Right lobe of liver (tissue), 6 donors: ENCODE results near the gene CACNA2D3. TPM values are rescaled to one million over a fixed set of nuclear protein-coding genes. Genes with fewer than 3 reads are reported as not detected.

Source experiments
- ATAC-seq, 4 donors: fragments of 200-7000 bp; cut with Tn5 transposase; one replicate each; pipeline ENCODE4 v1.9.1; 2020; ENCODE audit warnings: mild to moderate bottlenecking in 4 of 4, moderate library complexity in 4 of 4
- DNase-seq, 3 donors: peaks; one replicate each; pipeline ENCODE4 v3.0.0-alpha.2; 2020
- H3K27ac ChIP-seq, 3 donors: fragments of 200-600 bp; one replicate each; pipeline ENCODE4 v1.8.0; 2022
- H3K27me3 ChIP-seq, 2 donors: fragments of 200-600 bp; one replicate each; pipeline ENCODE4 v1.8.0; 2022
- H3K36me3 ChIP-seq, 4 donors: fragments of 200-600 bp; sonication (generic) in 1 of 4; one replicate each; pipeline versions ENCODE4 v1.5.1 to v1.8.0; 2017 to 2022; ENCODE audit warnings: control low read depth in 1 of 4
- H3K4me1 ChIP-seq, 4 donors: fragments of 200-600 bp; sonication (generic) in 1 of 4; one replicate each; pipeline versions ENCODE4 v1.5.1 to v1.8.0; 2017 to 2022; ENCODE audit warnings: control low read depth in 1 of 4
- H3K4me3 ChIP-seq, 3 donors: fragments of 200-600 bp; one replicate each; pipeline ENCODE4 v1.8.0; 2022
- H3K9me3 ChIP-seq, 4 donors: fragments of 200-600 bp; sonication (generic) in 1 of 4; one replicate each; pipeline versions ENCODE4 v1.5.1 to v1.8.0; 2017 to 2022; ENCODE audit warnings: control low read depth in 1 of 4
- POLR2A ChIP-seq: fragments of 450-650 bp; IDR thresholded peaks from one replicate; pipeline ENCODE4 v1.6.1; 2017; ENCODE audit warnings: antibody characterized with exemption, mild to moderate bottlenecking
- WGBS: methylation state at CpG from one replicate; pipeline ENCODE4 v1.1.6; 2018; ENCODE audit warnings: low coverage, low lambda C conversion rate; ENCODE audit not compliant: insufficient coverage; ENCODE audit errors: missing lambda C conversion rate; 5-methylcytosine and 5-hydroxymethylcytosine counted together
- intact Hi-C, 2 donors: fragments of 100-400 bp; cut with DNase I; formaldehyde crosslinking; loops; one replicate each; pipeline versions ENCODE4 v1.11.2 to v1.14.1; 2022
- total RNA-seq, 6 experiments: library from RNA; depleted of rRNA in 2 of 6; stranded (reverse); fragments of >200 nt in 2 of 6; fragmentation: NEBNext Ultra II Directional in 3 of 6; extraction: Animal tissue kit (Norgen Biotek cat#: 25700) in 3 of 6; gene quantifications; one replicate each; pipeline versions ENCODE4 v1.1.0 to v1.2.4, GENCODE V29; 2016 to 2023
- TF ChIP-seq, protein P1 (sequence below), 4 donors: fragments of 200-600 bp in 3 of 4; fragments of 450-650 bp in 1 of 4; IDR thresholded peaks; one replicate each; pipeline versions ENCODE4 v1.5.1 to v1.8.0; 2016 to 2022; ENCODE audit warnings: antibody characterized with exemption in 4 of 4, mild to moderate bottlenecking in 2 of 4
- donor health status: DM: no; HTN: yes; CAD: no.
- donor health status: DM: no; HTN: no; CAD: no.
- donor health status: DM: no; HTN: no; CAD: no.
- donor health status: DM: no; HTN: yes; CAD: no.
- donor health status: DM: no; HTN: yes; CAD: no.

The CACNA2D3 gene
- total RNA-seq, 6 experiments from 2014 or later = 0.28 to 0.87 TPM; not detected in 4

DNA sequence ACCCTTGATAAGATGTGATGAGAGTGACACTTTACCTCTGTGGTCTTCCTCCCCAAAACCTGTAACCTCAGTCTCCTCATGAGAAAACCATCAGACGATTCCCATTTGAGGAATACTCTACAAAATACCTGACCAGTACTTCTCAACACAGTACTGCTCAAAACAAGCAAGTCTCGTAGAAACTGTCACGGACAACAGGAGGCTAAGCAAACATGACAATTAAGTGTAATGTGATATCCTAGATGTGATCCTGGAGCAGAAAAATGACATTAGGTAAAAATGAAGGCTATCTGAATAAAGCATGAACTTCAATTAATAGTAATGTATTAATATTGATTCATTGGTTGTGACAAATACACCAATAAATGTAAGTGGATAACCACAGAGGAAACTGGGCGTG, 113.6 kb downstream of the CACNA2D3 start:
- TF ChIP-seq POLR2A = no peak
- TF ChIP-seq, protein P1, sequence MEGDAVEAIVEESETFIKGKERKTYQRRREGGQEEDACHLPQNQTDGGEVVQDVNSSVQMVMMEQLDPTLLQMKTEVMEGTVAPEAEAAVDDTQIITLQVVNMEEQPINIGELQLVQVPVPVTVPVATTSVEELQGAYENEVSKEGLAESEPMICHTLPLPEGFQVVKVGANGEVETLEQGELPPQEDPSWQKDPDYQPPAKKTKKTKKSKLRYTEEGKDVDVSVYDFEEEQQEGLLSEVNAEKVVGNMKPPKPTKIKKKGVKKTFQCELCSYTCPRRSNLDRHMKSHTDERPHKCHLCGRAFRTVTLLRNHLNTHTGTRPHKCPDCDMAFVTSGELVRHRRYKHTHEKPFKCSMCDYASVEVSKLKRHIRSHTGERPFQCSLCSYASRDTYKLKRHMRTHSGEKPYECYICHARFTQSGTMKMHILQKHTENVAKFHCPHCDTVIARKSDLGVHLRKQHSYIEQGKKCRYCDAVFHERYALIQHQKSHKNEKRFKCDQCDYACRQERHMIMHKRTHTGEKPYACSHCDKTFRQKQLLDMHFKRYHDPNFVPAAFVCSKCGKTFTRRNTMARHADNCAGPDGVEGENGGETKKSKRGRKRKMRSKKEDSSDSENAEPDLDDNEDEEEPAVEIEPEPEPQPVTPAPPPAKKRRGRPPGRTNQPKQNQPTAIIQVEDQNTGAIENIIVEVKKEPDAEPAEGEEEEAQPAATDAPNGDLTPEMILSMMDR (IDR thresholded peaks at IDR 0.05) = no peak
- DNase-seq (no peak), ATAC-seq (no peak)
- WGBS = 55% methylated on average over 4 of the region's 4 CpGs
- H3K9me3 ChIP-seq = no peaks in the 10 kb centered on the region
- no peaks in the 10 kb centered on the region for H3K36me3 ChIP-seq
- no peaks in the 10 kb centered on the region for H3K27me3 ChIP-seq
- intact Hi-C loops = no loop called here
- no peaks in the 10 kb centered on the region for H3K4me1 ChIP-seq
- no peak overlapping the region for H3K4me3 ChIP-seq
- H3K27ac ChIP-seq = no peak overlapping the region

DNA sequence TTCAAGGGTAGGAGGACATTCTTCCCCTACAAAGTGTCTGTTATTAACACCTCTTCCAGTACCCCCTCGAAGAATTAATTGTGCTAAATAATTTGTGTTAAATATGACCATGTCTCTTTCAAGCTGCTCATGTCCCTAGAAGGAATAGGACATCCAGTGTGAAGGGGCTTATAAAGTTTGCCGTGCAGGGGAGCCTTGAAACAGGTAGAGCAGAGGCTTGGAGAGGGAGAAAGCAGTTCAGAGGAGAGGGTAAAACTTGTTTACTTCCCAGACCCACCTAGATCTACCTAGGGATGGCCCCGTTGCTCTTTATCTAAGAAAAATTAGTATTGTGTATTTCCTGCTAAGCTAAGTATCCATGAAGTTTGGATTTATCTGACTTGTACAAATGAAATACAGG, 114.8 kb downstream of the CACNA2D3 start:
- Histone ChIP-seq H3K4me3 (no peak overlapping the region), H3K27me3 (no peaks in the 10 kb centered on the region), H3K4me1 (no peaks in the 10 kb centered on the region), H3K27ac (no peak overlapping the region), H3K9me3 (no peaks in the 10 kb centered on the region), H3K36me3 (no peaks in the 10 kb centered on the region)
- WGBS = 26% methylated on average over 3 of the region's 3 CpGs
- intact Hi-C loops = no loop called here
- ATAC-seq (no peak), DNase-seq (no peak)
- TF ChIP-seq, protein P1 (IDR thresholded peaks at IDR 0.05) = no peak
- TF ChIP-seq POLR2A = no peak

DNA sequence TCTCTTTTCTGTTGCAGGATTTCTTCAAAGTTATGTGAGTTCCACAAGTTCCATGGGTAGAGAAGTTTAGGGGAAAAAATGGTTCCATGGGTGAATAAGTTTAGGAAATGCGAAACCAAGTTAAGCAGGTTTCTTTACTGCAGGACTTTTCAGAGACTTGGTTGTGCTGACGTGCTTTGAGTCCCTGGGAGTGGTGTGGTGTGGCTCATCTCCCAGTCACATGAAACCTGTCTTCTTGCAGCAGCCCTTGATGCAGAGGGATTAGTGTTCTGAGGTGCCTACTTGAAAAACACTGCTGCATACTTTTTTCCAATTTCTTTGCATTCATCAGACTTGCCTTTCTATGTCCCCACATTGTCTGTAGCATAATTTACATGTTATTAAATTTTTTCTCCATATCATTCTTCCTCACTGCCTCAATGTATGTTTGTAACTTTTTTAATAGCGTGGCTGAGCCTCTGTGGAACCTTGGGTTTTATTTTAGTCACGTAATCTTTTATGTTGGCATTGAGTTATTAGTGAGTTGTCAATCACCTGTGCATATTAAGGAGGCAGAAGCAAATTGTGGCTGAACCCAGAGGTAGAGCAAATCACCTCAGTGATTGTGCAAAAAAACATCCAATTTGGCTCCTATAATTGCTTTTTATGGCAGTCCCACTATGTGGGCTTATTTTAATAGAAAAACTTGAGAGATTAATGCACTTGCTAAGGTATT, 115.6 kb downstream of the CACNA2D3 start:
- Histone ChIP-seq H3K4me1 (no peaks in the 10 kb centered on the region), H3K4me3 (no peak overlapping the region), H3K9me3 (no peaks in the 10 kb centered on the region), H3K36me3 (no peaks in the 10 kb centered on the region), H3K27ac (no peak overlapping the region), H3K27me3 (no peaks in the 10 kb centered on the region)
- DNase-seq (no peak), ATAC-seq (no peak)
- TF ChIP-seq POLR2A = no peak
- TF ChIP-seq, protein P1 (IDR thresholded peaks at IDR 0.05) = no peak
- 45% methylated on average over 4 of the region's 4 CpGs for WGBS
- intact Hi-C loops = no loop called here

DNA sequence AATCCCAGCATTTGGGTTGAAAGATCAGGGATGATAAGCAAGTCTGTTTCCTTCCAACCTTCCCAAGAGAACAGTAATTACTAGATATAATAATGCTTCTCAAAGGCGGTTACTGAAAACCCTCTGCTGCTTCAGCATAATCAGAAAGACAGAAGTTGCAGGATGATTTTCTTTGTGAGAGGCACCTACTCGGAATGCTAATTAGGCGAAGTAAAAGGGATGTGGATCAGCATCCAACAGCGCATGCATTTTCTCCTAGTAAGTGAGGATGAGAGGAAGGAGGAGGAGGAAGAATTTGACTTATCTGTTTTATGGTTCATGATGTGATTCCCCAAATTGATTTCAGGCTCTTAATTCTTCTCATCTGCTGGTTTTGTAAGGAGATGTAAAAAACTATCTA, 118.0 kb downstream of the CACNA2D3 start:
- DNase-seq = no peak
- intact Hi-C loops = no loop called here
- Histone ChIP-seq H3K27ac (no peak overlapping the region), H3K36me3 (no peaks in the 10 kb centered on the region), H3K9me3 (no peaks in the 10 kb centered on the region), H3K4me3 (no peak overlapping the region), H3K4me1 (no peaks in the 10 kb centered on the region), H3K27me3 (no peaks in the 10 kb centered on the region)
- WGBS = 65% methylated on average over 4 of the region's 4 CpGs
- no peak for ATAC-seq
- no peak for TF ChIP-seq POLR2A
- TF ChIP-seq, protein P1 (IDR thresholded peaks at IDR 0.05) = no peak
